Liver (tissue), 3 donors: ENCODE measurements around the gene HVCN1.
A peak's percentile ranks its signal among the peaks of the same experiment; 100 is the strongest.

ENCODE experiments used
- EGR1 ChIP-seq, 2 donors: IDR thresholded peaks; 2 replicates each; pipeline ENCODE4 v1.6.1; 2016 to 2018; ENCODE audit warnings: antibody characterized with exemption in 2 of 2, low read depth in 2 of 2
- FOXA1 ChIP-seq: IDR thresholded peaks from 2 replicates; pipeline ENCODE4 v1.6.1; 2016; ENCODE audit warnings: antibody characterized with exemption
- FOXA2 ChIP-seq: IDR thresholded peaks from 2 replicates; pipeline ENCODE4 v1.6.1; 2016; ENCODE audit warnings: antibody characterized with exemption
- GABPA ChIP-seq, 2 donors: IDR thresholded peaks in 1 of 2; conservative IDR thresholded peaks in 1 of 2; 2 replicates each; pipeline ENCODE4 v1.6.1; 2016; ENCODE audit warnings: antibody characterized with exemption in 2 of 2, mild to moderate bottlenecking in 1 of 2, moderate library complexity in 1 of 2
- JUND ChIP-seq, 2 donors: IDR thresholded peaks; 2 replicates each; pipeline ENCODE4 v1.6.1; 2016; ENCODE audit warnings: antibody characterized with exemption in 2 of 2
- RAD21 ChIP-seq, 2 donors: IDR thresholded peaks; 2 replicates each; pipeline ENCODE4 v1.6.1; 2016; ENCODE audit warnings: antibody characterized with exemption in 2 of 2, mild to moderate bottlenecking in 2 of 2
- RXRA ChIP-seq, 2 donors: IDR thresholded peaks; 2 replicates each; pipeline ENCODE4 v1.6.1; 2017 to 2018; ENCODE audit warnings: antibody characterized with exemption in 2 of 2, mild to moderate bottlenecking in 1 of 2
- SP1 ChIP-seq: IDR thresholded peaks from 2 replicates; pipeline ENCODE4 v1.6.1; 2018; ENCODE audit warnings: antibody characterized with exemption, mild to moderate bottlenecking
- TAF1 ChIP-seq: conservative IDR thresholded peaks from 2 replicates; pipeline ENCODE4 v1.6.1; 2016; ENCODE audit warnings: antibody characterized with exemption, mild to moderate bottlenecking
- YY1 ChIP-seq: IDR thresholded peaks from 2 replicates; pipeline ENCODE4 v1.6.1; 2016; ENCODE audit warnings: antibody characterized with exemption, mild to moderate bottlenecking
- TF ChIP-seq, protein P1 (sequence below): fragments of 150-350 bp; IDR thresholded peaks from 2 replicates; pipeline ENCODE4 v1.5.1; 2017; ENCODE audit warnings: improper control_type of control experiment, low read depth, low read length; ENCODE audit not compliant: missing input control
- TF ChIP-seq, protein P2 (sequence below): IDR thresholded peaks from 2 replicates; pipeline ENCODE4 v1.6.1; 2016; ENCODE audit warnings: antibody characterized with exemption, mild to moderate bottlenecking
- TF ChIP-seq, protein P3 (sequence below): IDR thresholded peaks from 2 replicates; pipeline ENCODE4 v1.6.1; 2016; ENCODE audit warnings: antibody characterized with exemption
- TF ChIP-seq, protein P4 (sequence below): IDR thresholded peaks from 2 replicates; pipeline ENCODE4 v1.6.1; 2016; ENCODE audit warnings: antibody characterized with exemption
- donor health status: healthy.
- donor health status: healthy.

DNA sequence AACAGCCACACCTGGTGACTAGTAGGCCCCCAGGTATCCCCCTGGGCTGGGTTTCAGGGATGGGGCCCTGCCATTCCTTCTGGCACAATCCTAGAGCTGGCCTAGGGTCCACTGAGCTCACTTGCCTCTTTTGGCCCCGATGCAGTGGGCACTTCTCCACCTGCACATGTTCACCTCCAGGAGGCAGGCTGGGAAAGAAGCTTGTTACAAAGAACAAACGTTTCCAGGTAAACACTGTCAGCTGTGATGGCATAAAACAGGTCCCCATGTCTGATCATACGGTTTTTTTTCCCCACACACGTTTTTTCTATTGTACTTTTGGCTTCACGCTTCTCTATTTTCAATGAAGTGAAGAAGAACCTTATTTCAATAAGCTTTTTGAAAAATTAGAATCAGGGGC lies 15.8 kb upstream of the HVCN1 start:
- TF ChIP-seq, protein P1, sequence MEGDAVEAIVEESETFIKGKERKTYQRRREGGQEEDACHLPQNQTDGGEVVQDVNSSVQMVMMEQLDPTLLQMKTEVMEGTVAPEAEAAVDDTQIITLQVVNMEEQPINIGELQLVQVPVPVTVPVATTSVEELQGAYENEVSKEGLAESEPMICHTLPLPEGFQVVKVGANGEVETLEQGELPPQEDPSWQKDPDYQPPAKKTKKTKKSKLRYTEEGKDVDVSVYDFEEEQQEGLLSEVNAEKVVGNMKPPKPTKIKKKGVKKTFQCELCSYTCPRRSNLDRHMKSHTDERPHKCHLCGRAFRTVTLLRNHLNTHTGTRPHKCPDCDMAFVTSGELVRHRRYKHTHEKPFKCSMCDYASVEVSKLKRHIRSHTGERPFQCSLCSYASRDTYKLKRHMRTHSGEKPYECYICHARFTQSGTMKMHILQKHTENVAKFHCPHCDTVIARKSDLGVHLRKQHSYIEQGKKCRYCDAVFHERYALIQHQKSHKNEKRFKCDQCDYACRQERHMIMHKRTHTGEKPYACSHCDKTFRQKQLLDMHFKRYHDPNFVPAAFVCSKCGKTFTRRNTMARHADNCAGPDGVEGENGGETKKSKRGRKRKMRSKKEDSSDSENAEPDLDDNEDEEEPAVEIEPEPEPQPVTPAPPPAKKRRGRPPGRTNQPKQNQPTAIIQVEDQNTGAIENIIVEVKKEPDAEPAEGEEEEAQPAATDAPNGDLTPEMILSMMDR: peak; percentile 56
- TF ChIP-seq GABPA (IDR thresholded peaks at IDR 0.05 in 1 of 2, conservative IDR thresholded peaks at IDR 0.05 in 1 of 2) (no peak), TAF1 (no peak), YY1 (no peak), EGR1 (IDR thresholded peaks at IDR 0.05; ENCODE audit: low read depth in 2 of 2) (no peak), JUND (IDR thresholded peaks at IDR 0.05) (no peak), SP1 (no peak), RAD21 (IDR thresholded peaks at IDR 0.05) (peak; percentile 72 to 82), FOXA1 (no peak), FOXA2 (no peak), RXRA (IDR thresholded peaks at IDR 0.05) (no peak)
- TF ChIP-seq, protein P2, sequence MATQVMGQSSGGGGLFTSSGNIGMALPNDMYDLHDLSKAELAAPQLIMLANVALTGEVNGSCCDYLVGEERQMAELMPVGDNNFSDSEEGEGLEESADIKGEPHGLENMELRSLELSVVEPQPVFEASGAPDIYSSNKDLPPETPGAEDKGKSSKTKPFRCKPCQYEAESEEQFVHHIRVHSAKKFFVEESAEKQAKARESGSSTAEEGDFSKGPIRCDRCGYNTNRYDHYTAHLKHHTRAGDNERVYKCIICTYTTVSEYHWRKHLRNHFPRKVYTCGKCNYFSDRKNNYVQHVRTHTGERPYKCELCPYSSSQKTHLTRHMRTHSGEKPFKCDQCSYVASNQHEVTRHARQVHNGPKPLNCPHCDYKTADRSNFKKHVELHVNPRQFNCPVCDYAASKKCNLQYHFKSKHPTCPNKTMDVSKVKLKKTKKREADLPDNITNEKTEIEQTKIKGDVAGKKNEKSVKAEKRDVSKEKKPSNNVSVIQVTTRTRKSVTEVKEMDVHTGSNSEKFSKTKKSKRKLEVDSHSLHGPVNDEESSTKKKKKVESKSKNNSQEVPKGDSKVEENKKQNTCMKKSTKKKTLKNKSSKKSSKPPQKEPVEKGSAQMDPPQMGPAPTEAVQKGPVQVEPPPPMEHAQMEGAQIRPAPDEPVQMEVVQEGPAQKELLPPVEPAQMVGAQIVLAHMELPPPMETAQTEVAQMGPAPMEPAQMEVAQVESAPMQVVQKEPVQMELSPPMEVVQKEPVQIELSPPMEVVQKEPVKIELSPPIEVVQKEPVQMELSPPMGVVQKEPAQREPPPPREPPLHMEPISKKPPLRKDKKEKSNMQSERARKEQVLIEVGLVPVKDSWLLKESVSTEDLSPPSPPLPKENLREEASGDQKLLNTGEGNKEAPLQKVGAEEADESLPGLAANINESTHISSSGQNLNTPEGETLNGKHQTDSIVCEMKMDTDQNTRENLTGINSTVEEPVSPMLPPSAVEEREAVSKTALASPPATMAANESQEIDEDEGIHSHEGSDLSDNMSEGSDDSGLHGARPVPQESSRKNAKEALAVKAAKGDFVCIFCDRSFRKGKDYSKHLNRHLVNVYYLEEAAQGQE: no peak
- TF ChIP-seq, protein P3, sequence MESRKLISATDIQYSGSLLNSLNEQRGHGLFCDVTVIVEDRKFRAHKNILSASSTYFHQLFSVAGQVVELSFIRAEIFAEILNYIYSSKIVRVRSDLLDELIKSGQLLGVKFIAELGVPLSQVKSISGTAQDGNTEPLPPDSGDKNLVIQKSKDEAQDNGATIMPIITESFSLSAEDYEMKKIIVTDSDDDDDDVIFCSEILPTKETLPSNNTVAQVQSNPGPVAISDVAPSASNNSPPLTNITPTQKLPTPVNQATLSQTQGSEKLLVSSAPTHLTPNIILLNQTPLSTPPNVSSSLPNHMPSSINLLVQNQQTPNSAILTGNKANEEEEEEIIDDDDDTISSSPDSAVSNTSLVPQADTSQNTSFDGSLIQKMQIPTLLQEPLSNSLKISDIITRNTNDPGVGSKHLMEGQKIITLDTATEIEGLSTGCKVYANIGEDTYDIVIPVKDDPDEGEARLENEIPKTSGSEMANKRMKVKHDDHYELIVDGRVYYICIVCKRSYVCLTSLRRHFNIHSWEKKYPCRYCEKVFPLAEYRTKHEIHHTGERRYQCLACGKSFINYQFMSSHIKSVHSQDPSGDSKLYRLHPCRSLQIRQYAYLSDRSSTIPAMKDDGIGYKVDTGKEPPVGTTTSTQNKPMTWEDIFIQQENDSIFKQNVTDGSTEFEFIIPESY: no peak
- TF ChIP-seq, protein P4, sequence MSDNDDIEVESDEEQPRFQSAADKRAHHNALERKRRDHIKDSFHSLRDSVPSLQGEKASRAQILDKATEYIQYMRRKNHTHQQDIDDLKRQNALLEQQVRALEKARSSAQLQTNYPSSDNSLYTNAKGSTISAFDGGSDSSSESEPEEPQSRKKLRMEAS: no peak
